Measurements from ENCODE around the gene CDC42BPA.

CDC42BPA gene

DNA sequence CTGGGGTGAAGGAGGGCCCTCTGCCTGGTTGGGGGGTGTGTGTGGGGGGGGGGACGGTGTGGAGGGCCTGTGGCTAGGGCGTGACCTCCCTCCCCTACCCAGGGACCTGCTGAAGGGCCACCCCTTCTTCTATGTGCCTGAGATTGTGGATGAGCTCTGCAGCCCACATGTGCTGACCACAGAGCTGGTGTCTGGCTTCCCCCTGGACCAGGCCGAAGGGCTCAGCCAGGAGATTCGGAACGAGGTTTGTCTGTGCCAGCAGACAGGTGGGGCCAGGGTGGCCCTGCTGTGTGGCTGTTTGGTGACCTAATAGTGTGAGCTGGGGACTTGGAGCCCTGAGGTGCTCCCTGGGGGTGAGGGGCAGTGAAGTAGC is 334.3 kb downstream of the CDC42BPA start:
- H3K4me3 ChIP-seq (ENCODE audit: low read length), result no peak overlapping the region
- DNase-seq (ENCODE audit: low read depth), result no peak
- TF ChIP-seq, protein P1, sequence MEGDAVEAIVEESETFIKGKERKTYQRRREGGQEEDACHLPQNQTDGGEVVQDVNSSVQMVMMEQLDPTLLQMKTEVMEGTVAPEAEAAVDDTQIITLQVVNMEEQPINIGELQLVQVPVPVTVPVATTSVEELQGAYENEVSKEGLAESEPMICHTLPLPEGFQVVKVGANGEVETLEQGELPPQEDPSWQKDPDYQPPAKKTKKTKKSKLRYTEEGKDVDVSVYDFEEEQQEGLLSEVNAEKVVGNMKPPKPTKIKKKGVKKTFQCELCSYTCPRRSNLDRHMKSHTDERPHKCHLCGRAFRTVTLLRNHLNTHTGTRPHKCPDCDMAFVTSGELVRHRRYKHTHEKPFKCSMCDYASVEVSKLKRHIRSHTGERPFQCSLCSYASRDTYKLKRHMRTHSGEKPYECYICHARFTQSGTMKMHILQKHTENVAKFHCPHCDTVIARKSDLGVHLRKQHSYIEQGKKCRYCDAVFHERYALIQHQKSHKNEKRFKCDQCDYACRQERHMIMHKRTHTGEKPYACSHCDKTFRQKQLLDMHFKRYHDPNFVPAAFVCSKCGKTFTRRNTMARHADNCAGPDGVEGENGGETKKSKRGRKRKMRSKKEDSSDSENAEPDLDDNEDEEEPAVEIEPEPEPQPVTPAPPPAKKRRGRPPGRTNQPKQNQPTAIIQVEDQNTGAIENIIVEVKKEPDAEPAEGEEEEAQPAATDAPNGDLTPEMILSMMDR (conservative IDR thresholded peaks at IDR 0.05; ENCODE audit: low read depth, low read length), result no peak

DNA sequence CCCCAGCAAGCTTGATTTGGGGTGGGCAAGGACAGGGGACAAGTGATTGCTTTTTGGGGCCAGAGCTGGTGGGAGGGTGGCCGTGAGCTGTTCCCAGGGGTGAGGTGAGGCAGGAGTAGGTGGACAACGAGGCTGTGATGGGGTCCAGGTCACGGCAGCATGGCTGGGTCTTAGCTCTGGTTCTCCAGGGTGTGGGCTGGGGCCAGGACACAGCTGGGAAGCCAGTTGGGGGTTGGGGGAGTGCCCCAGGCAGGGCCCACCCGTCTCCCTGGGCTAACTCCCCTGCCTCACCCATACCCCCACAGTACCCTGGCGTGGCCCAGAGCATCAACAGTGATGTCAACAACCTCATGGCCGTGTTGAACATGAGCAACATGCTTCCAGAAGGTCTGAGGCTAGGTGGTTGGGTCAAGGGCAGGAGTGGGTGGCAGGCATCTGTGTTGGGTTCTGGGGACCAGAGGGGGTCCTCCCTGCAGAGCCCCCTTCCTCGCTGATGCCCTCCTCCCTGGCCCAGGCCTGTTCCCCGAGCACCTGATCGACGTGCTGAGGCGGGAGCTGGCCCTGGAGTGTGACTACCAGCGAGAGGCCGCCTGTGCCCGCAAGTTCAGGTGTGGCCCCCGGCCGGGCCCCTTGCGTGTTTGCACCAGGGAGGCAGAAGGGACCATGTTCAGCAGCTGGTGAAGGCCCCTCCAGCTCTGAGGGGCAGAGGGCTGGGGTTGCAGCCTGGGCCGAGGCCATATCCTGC is 334.9 kb downstream of the CDC42BPA start:
- DNase-seq (ENCODE audit: low read depth), result no peak
- H3K4me3 ChIP-seq (ENCODE audit: low read length), result no peak overlapping the region
- TF ChIP-seq, protein P1 (conservative IDR thresholded peaks at IDR 0.05; ENCODE audit: low read depth, low read length), result no peak

DNA sequence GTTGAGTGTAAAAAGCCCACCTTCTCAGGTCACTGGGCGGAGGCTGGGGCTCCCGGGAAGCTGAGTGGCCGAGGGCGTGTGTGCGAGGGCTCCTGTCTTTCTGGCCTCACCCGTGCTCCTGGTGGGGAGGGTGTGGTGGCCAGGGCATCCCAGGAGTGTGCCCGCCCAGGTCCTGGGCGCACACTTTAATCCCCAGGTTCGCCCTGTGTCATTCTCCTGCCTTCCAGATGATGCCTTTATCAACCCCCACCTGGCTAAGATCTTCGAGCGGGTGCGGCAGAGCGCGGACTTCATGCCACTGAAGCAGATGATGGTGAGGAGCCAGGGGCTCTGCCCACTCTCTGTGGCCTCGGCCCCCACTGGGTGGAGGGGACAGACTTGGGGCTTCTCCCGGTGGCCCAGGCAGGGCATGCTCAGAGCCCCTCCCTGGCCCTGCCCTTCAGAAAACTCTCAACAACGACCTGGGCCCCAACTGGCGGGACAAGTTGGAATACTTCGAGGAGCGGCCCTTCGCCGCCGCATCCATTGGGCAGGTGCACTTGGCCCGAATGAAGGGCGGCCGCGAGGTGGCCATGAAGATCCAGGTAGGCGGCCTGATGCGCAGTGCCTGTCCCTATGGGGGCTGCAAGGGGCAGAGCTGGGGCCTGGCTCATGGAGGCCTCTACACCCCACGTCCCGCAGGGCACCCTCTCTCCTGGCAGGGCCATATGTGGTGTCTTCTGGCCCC is 335.7 kb downstream of the CDC42BPA start:
- H3K4me3 ChIP-seq (ENCODE audit: low read length), result no peak overlapping the region
- TF ChIP-seq, protein P1 (conservative IDR thresholded peaks at IDR 0.05; ENCODE audit: low read depth, low read length), result no peak
- DNase-seq (ENCODE audit: low read depth), result no peak

DNA sequence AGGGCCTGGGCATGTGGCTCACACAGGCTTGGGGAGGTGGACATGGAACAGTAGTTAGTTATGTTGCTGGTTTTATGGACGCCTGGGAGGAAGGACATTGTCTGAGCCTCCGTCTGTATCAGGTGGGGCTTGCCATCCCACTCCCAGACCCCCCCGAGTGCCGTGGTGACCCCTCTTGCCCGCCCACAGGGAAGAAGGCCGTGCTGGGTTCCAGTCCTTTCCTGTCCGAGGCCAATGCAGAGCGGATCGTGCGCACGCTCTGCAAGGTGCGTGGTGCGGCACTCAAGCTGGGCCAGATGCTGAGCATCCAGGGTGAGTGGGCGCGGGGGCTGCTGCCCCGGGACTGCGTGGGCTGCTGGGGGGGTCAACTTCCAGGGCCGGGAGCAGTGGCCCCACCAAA is 336.5 kb downstream of the CDC42BPA start:
- TF ChIP-seq, protein P1 (conservative IDR thresholded peaks at IDR 0.05; ENCODE audit: low read depth, low read length), result no peak
- H3K4me3 ChIP-seq (ENCODE audit: low read length), result no peak overlapping the region
- DNase-seq (ENCODE audit: low read depth), result no peak

DNA sequence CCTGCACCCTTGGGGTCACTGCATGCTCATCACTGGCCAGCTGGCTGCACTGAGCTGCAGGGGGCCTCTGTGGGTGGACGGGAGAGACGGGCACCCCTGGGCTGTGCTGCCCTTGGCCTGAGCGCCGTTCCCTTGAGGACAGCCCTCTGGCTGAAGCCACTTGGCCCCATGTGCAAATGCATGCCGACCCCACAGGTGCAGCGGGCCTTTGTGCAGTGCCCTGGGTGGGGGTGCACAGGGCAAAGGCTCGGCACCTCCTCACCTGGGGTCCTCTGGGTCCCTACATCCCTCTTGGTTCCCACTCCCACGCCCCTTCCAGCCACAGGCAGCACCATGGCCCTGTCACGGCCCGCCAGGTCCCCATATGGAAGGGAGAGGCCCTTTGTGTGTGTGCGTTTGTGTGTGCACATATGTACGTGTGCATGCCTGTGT is 336.9 kb downstream of the CDC42BPA start:
- no peak overlapping the region for H3K4me3 ChIP-seq (ENCODE audit: low read length)
- TF ChIP-seq, protein P1 (conservative IDR thresholded peaks at IDR 0.05; ENCODE audit: low read depth, low read length), result no peak
- no peak for DNase-seq (ENCODE audit: low read depth)

DNA sequence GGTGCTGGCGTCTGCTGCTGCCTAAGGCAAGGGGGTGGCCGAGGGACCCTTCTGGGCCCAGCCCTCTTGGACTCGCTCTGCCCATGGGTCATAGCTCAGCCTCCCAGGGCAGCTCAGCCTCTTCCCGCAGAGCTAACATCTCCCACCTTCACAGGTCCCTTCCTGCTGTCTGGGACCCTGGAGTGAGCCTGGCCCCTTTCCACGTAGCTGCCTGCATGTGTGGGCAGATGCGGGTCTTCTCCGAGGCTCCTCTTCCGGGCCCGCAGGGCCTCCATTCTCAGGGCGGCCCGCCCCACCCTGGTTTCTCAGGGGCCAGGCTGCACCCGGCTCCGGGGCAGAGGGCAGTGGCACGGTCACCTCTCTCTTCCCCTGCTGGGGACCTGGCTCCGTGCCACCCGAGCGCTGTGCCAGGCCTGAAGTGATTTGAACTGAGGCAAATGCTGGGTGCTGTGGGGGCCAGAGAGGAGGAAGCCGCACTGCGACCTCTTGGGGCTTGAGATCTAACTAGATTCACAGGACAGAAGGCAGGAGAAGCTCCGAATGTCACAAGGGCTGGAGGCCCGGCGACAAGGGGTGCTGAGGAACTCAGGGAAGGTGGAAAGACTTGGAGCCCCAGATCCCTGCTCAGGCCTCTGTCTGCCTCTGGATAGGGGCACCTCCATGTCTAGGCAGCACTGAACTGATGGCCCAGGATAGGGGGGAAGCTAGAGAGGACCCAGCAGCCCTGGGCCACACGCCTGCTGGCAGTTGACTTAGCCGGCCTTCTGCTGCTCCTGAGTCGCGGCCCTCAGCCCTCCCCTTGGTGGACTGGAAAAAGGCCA is 337.5 kb downstream of the CDC42BPA start:
- TF ChIP-seq, protein P1 (conservative IDR thresholded peaks at IDR 0.05; ENCODE audit: low read depth, low read length), result no peak
- H3K4me3 ChIP-seq (ENCODE audit: low read length), result no peak overlapping the region
- no peak for DNase-seq (ENCODE audit: low read depth)

Data from retinal pigment epithelial cell (primary cell).